Eye (tissue), 1 donor: ENCODE measurements around the gene DDIT4L.
A peak's percentile ranks its signal among the peaks of the same experiment; 100 is the strongest.
"Not testable (repeated sequence)": the region's sequence is repeated elsewhere in the genome, so short reads cannot be mapped to it uniquely, and the experiment has no call there.

ENCODE experiments used
- DNase-seq: peaks from one replicate; pipeline ENCODE4 v3.0.0-alpha.2; 2015

The DDIT4L gene

DNA sequence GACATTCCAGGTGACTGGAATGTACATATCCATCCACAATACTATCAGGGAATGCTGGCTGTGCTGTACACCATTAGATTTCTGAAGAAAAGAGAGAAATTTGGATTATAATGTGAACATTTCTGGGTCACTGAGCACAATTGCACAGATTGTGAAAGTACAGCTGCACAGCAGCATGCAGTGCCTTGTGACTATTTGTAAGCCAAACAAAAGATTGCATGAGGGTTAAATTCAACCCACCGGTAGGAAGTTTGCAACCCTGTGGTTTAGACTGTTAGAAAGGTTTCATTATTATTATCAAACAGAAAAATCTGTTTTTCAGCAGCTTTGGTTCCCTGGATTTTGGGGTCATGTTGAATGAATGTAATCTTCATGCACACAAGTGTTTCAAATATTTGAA, 24.5 kb downstream of the DDIT4L start:
- peak; percentile 27 for DNase-seq

DNA sequence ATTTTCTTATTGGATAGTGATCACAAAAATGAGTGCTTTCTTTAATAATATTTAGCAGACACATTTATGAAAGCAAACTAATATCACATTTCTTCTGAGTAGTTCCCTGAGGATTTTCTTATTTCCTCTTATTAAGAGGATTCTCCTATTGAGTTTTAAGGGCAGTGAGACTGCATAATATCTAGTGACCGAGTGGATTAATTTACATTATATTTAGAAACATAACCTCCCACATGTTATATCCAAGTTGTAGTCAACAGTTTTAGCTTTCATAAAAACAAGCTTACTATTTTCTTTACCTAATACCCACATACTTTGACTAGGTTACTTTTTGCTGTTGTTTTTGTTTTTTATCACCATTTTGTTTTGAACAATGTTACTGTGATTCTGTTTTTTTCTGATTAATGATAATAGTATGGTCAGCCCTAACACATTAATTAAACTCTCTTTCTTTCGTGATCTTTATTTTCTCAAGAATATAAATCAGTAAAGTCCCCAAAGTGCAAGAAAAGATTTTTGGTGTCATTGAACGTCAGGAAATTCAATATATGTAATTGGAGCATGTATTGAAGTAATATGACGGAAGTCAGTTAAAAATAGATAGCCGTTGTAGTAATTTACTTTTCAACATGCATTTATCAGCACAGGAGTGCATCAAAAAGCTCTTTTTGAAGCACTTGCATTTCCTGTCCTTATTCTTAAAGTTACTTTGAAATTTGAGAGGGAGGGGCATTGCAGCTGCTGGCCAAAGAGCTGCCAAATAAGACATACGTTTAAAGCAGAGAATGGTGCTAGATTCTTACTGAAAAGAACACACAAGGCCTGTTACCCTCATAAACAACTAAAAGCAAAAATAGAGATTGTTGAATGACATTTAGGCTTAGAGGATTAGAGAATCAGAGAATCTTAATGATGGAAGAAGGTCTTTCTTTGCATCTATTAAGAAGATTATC, 25.2 kb downstream of the DDIT4L start:
- DNase-seq: no peak

- DNase-seq: no peak
Measured at GRCh38 chr4:100162027-100162685, 28.1 kb downstream of the DDIT4L start.

- no peak for DNase-seq
Measured at GRCh38 chr4:100149190-100149589, 41.1 kb downstream of the DDIT4L start.

GRCh38 chr4:100147684-100148083, 42.6 kb downstream of the DDIT4L start:
- no peak for DNase-seq

DNA sequence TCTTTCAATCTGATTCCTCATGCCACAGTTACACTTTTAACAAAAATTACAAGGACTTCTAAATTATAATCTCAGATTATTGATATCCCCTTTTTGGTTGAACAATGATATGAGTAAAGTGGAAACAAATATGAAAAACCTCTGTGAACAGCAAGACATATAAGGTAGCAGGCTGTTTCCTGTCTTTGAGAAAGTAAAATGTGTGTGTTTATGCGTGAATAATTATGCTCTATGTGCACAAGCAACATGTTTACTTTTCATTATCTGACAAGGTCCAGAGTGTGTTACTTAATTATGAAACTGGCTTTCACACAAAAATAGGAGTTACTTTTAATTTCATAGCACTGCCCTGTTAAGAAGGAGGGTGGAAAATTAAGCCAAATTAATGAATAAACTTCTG, 43.1 kb downstream of the DDIT4L start:
- no peak for DNase-seq

DNA sequence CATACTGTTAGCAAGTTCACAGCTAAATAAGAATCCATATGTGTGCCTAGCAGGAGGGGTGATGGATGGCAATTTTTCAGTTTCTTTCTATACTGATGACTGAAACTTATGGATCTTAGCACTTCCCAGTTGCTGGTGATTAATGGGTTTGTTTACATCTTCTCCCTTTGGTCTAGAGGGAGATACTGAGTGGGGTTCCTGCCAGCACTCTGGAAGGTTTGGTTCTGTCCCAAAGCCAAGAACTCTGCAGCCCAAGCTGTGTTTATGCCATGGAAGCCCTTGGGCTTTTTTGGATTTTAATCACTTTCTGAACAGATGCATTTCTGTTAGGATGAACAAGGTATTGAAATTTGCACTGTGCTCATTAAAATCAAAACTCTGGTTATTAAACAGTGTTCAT, 43.5 kb downstream of the DDIT4L start:
- no peak for DNase-seq

DNA sequence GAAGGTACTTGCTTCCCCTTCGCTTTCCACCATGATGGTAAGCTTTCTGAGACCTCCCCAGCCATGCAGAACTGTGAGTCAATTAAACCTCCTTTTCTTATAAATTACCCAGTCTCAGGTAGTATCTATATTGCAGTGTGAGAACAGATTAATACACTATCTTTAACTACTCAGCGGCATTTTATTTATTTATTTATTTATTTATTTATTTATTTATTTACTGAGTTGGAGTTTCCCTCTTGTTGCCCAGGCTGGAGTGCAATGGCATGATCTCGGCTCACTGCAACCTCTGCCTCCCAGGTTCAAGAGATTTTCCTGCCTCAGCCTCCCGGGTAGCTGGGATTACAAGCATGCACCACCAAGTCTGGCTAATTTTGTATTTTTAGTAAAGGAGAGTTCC, 52.9 kb downstream of the DDIT4L start:
- not testable (repeated sequence) for DNase-seq
